Tibial nerve (tissue), 3 donors: ENCODE measurements around the gene EPS8L3.

Source experiments
- CTCF ChIP-seq, 5 experiments: fragments of 200-600 bp in 3 of 5; fragments of 450-650 bp in 2 of 5; sonication (generic) in 3 of 5; IDR thresholded peaks; one replicate each; pipeline ENCODE4 v1.5.1; 2016 to 2019; ENCODE audit warnings: antibody characterized with exemption in 5 of 5, mild to moderate bottlenecking in 3 of 5, moderate library complexity in 2 of 5
- POLR2A ChIP-seq, 2 donors: fragments of 450-650 bp; IDR thresholded peaks; one replicate each; pipeline ENCODE4 v1.6.1; 2017; ENCODE audit warnings: antibody characterized with exemption in 2 of 2, mild to moderate bottlenecking in 2 of 2, moderate library complexity in 2 of 2

- TF ChIP-seq CTCF (IDR thresholded peaks at IDR 0.05) = no peak
- TF ChIP-seq POLR2A (IDR thresholded peaks at IDR 0.05) = no peak
These were observed 41.9 kb upstream of the EPS8L3 start for GRCh38 chr1:109805486-109806165.
